RWPE2 (cell line): ENCODE data around the gene SPATS2.

Source experiments
- ATAC-seq: fragments of 200-7000 bp; cut with Tn5 transposase; 3 replicates; pipeline ENCODE4 v1.9.1; 2021; ENCODE audit warnings: low read depth
- DNase-seq: peaks from one replicate; pipeline ENCODE4 v3.0.0-alpha.2; 2020; ENCODE audit warnings: low spot score
- H3K27ac ChIP-seq: fragments of 450-650 bp; 2 replicates; pipeline ENCODE4 v1.5.1; 2017; ENCODE audit warnings: mild to moderate bottlenecking; ENCODE audit not compliant: poor library complexity, severe bottlenecking
- H3K27me3 ChIP-seq: fragments of 250-450 bp; sonication (Bioruptor Pico); 2 replicates; pipeline ENCODE4 v1.5.1; 2021; ENCODE audit warnings: mild to moderate bottlenecking, moderate library complexity; ENCODE audit not compliant: insufficient read depth, poor library complexity, severe bottlenecking
- H3K36me3 ChIP-seq: fragments of 250-450 bp; sonication (Bioruptor Pico); 2 replicates; pipeline ENCODE4 v1.5.1; 2020; ENCODE audit warnings: low read depth, mild to moderate bottlenecking, moderate library complexity
- H3K4me1 ChIP-seq: fragments of 250-450 bp; sonication (Bioruptor Pico); 2 replicates; pipeline ENCODE4 v1.5.1; 2021; ENCODE audit warnings: mild to moderate bottlenecking, moderate library complexity; ENCODE audit not compliant: insufficient read depth, poor library complexity, severe bottlenecking
- H3K4me3 ChIP-seq: fragments of 250-450 bp; sonication (Bioruptor Pico); 2 replicates; pipeline ENCODE4 v1.5.1; 2021; ENCODE audit warnings: mild to moderate bottlenecking, moderate library complexity; ENCODE audit not compliant: severe bottlenecking
- H3K9me3 ChIP-seq: fragments of 250-450 bp; sonication (Bioruptor Pico); 2 replicates; pipeline ENCODE4 v1.5.1; 2021; ENCODE audit warnings: mild to moderate bottlenecking, moderate library complexity; ENCODE audit not compliant: severe bottlenecking
- CTCF ChIP-seq: fragments of 450-650 bp; IDR thresholded peaks from one replicate; pipeline ENCODE4 v1.5.1; 2017; ENCODE audit warnings: mild to moderate bottlenecking, moderate library complexity; ENCODE audit not compliant: poor library complexity, severe bottlenecking

SPATS2 gene

GRCh38 chr12:49388682-49389386 is 21.6 kb downstream of the SPATS2 start:
- Histone ChIP-seq H3K27me3 (no peaks in the 10 kb centered on the region), H3K36me3 (peaks cover 16% of the 10 kb centered on the region), H3K27ac (no peak overlapping the region), H3K9me3 (no peaks in the 10 kb centered on the region), H3K4me1 (no peaks in the 10 kb centered on the region), H3K4me3 (no peak overlapping the region)
- TF ChIP-seq CTCF = no peak
- no peak for DNase-seq
- no peak for ATAC-seq

- no peaks in the 10 kb centered on the region for H3K27me3 ChIP-seq
- H3K27ac ChIP-seq = no peak overlapping the region
- DNase-seq (no peak), ATAC-seq (no peak)
- TF ChIP-seq CTCF = no peak
- H3K9me3 ChIP-seq = no peaks in the 10 kb centered on the region
- no peaks in the 10 kb centered on the region for H3K4me1 ChIP-seq
- no peak overlapping the region for H3K4me3 ChIP-seq
- peaks cover 11% of the 10 kb centered on the region for H3K36me3 ChIP-seq
These were observed 22.1 kb downstream of the SPATS2 start for GRCh38 chr12:49389387-49389703.

GRCh38 chr12:49397000-49397399 is 29.7 kb downstream of the SPATS2 start:
- Histone ChIP-seq H3K4me3 (no peak overlapping the region), H3K4me1 (no peaks in the 10 kb centered on the region), H3K27ac (no peak overlapping the region), H3K36me3 (peaks cover 11% of the 10 kb centered on the region), H3K9me3 (no peaks in the 10 kb centered on the region), H3K27me3 (no peaks in the 10 kb centered on the region)
- no peak for DNase-seq
- no peak for ATAC-seq
- TF ChIP-seq CTCF = no peak

GRCh38 chr12:49400304-49400703 is 33.0 kb downstream of the SPATS2 start:
- no peak for TF ChIP-seq CTCF
- no peak for ATAC-seq
- Histone ChIP-seq H3K27me3 (no peaks in the 10 kb centered on the region), H3K27ac (no peak overlapping the region), H3K9me3 (no peaks in the 10 kb centered on the region), H3K4me3 (no peak overlapping the region), H3K4me1 (peaks cover 5% of the 10 kb centered on the region), H3K36me3 (peaks cover 7% of the 10 kb centered on the region)
- no peak for DNase-seq

GRCh38 chr12:49403971-49404450 is 36.7 kb downstream of the SPATS2 start:
- Histone ChIP-seq H3K4me3 (no peak overlapping the region), H3K27me3 (no peaks in the 10 kb centered on the region), H3K27ac (no peak overlapping the region), H3K36me3 (0 out of 2 replicates have a peak, but pooled peaks cover 4% of the 10 kb centered on the region), H3K4me1 (peaks cover 5% of the 10 kb centered on the region), H3K9me3 (no peaks in the 10 kb centered on the region)
- DNase-seq = no peak
- ATAC-seq = no peak
- TF ChIP-seq CTCF = no peak
